GM18867 (cell line): ENCODE results near the gene SYT1.
"Not testable (repeated sequence)": the region's sequence is repeated elsewhere in the genome, so short reads cannot be mapped to it uniquely, and the experiment has no call there.

Source experiments
- ATAC-seq: cut with Tn5 transposase; IDR thresholded peaks from one replicate; pipeline ENCODE4 v1.9.1; 2021; ENCODE audit warnings: mild to moderate bottlenecking, moderate library complexity; ENCODE audit not compliant: unreplicated experiment

SYT1 gene

DNA sequence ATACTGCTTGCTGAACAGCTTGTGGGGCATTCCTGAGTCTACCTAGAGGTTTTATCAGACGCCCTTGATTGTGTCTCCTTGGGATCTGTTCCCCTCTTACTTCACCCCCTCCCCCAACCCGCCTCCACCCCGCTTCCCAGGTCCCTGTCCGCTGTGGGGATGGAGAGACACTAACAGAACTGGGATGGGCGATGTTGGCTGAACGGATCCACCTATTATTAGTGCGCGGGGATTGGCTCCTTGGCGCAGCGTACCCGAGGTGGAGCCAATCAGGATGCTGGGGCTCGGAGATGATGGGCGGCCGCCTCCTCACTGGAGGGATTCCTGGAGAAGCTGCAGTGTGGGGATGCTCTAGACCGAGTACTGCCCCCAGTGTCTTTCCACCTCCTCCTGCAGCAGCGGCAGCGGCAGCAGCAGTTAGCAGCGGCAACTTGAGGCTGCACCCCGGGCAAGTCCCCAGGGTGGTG is at the start of gene SYT1:
TSS of gene SYT1 (plus strand) at position 372 of the 467 bp plus-strand sequence.
- peak; percentile 35 for ATAC-seq

DNA sequence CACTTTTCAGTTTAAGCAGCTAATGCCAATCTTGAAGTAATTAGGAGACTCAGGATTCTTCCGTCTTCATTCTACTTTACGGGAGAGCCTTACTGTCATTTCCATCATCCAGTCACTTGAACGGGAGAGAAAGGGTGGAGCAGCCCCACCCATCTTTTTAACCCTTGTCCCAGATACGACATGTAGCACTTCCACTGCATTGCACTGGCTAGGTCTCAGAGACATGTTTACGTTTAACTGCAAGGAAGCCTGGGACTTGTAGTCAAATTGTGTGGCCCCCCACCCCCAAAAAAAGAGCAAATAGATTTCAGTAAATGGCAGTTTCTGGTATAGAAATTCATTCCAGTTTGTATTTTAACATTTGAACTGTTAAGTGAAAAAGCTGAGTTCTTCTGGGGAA is 46.1 kb upstream of the SYT1 start:
- ATAC-seq: no peak

DNA sequence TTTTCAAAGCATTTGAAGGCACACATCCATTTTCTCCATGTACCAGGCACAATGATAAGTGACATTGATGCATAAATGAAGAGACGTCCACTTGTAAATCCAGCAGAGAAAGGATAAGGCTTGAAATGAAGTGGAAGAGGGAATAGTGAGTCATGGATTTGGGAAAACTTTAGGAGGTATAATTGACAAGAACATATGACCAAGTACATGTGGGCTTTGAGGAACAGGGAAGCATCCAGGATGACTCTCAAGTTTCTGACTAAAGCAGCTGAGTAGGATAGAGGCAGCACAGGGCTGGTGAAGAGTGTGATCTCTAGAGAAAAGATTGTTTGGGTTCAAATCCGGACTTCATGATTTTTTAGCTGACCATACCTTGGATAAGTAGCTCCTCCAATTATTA is 43.6 kb upstream of the SYT1 start:
- ATAC-seq: no peak

DNA sequence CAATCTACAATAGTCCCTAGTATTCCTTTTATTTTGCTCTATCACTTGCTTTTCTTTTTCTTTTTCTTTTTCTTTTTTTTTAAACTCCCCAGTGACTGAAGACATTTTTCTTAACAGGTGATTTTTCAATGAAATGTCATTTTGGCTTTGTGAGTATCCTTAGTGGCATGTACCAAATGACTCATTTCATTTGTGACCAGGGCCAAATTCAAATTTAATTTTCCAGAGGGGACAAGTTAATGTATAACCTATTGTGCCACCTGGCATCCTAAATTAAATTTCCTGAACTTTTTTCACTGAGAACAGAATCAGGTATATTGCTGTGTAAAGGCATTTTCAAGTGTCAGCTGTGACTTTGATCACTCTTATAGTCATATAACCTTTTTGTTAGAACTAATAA is 39.7 kb upstream of the SYT1 start:
- ATAC-seq: no peak

DNA sequence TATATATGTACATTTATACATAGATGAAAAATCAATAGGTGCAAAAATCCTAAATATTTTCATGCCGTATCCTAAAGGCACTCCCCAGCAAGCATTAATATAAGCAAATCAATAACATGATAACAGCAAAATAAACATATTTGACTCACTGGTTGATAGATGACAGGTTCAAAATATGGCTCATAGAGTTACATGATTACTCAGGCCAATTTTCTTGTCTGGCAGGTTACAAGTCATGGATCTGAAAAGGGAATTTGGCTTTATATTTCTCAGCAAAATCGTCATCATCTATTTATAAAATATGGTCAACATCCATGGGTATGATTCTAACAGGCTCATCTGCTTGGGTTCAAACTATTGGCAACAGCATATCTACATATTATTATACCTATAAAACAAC is 34.9 kb upstream of the SYT1 start:
- ATAC-seq: no peak

DNA sequence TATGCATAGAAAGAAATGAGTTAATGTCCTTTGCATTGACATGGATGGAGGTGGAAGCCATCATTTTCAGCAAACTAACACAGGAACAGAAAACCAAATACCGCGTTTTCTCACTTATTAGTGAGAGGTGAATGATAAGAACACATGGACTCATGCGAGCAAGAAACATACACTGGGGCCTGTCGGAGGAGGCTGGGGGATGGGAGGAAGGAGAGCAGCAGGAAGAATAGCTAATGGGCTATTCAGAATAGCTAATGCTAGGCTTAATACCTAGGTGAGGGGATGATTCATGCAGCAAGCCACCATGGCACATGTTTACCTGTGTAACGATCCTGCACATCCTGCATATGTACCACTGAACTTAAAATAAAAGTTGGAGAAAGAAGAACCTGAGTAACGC is 29.1 kb upstream of the SYT1 start:
- no peak for ATAC-seq

DNA sequence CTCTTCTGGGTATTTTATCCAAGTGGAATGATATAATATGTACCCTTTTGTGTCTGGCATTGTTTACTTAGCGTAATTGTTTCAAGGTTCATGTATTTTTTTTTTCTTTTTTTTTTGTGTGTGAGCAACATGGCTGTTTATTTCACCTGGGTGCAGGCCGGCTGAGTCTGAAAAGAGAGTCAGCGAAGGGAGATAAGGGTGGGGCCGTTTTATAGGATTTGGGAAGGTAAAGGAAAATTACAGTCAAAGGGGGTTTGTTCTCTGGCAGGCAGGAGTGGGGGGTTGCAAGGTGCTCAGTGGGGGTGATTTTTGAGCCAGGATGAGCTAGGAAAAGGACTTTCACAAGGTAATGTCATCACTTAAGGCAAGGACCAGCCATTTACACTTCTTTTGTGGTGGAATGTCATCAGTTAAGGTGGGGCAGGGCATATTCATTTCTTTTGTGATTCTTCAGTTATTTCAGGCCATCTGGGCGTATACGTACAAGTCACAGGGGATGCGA is 24.0 kb upstream of the SYT1 start:
- not testable (repeated sequence) for ATAC-seq

DNA sequence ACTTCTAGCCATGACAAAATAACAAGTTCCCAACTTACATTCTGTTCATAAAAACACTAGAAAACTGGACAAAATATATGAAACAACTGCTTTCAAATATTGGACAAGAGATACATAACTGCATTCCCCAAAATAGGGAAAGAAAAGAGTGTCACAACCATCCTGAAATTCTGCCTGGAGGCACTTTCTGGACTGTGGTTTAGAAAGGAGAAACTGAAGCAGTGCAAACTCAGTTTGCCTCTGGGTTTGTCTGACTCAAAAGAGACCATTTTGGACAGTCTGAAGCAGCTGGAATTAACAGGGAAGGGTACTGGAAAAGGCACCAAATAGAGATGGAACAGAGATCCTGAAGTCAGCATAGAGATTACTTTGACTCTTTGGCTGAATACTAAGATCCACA is 11.3 kb upstream of the SYT1 start:
- ATAC-seq: no peak

DNA sequence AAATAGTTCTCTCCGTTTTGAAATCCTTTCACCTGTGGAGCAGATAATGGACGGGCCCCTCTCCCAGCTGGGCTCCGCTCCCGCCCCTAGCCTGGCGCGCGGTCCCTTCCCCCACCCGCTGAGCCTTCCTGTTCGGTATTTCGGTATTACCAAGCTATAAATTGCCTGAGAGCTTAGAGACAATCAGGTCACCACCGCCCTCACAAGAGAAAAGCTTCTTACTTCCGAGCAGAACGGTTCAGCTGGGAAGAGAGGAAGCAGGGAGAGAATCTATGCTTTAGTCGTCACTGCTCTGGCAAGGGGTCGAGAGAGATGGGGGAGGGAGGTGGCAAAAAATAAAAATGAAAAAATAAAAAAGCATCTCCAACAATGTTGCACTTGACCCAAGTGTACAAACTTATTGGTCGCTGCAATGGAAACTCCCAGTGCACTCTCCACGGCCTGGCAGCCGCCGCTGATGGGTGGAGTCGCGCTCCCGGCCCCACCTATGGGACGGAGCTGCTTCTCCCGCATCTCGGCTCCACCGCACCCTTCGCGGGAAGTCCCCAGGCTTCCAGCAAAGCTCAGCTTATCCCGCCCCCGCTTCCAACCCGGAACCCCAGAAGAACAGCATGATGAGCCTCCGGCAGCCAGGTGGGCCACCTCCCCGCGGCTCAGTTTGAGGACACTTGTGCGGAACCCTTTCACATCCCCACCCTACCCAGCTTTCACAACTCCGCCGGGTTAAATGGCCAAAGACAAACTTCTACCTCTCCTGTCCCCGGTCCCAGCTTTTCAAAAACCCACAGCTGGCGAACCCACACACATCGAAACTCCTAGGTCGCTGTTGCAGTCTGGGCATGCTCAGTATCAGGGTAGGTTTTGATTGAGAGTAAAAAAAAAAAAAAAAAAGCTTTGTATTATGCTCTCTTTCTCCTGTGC is 832 bp upstream of the SYT1 start:
- ATAC-seq: peak; percentile 56

DNA sequence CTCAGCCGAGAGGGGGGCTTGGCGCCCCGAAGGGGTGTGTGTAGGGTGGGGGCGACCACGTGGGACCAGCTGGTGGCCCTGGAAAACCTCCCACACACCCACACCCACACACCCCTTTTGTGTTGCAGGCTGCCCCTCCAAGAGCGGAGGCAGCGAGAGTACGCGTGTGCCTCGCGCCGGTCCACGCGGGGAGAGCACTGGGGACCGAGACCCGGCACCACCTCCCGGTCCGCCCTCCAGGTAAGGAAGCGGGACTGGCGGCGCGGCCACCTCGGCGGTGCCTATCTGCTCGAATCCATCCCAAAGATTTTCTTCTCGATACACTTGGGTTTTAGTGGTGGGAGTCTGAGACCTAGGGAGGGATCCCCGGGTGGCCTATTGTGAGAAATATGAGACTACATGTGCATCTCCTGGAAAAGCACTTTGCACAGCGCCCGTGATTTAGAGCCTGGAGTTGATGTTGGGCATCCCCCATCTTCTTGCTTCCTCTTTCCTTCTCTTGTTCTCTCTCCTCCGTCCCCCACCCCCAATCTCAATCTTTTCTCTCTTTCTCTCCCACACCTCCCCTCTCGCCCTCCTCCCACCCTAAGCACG is 393 bp downstream of the SYT1 start:
- ATAC-seq: peak; percentile 29

DNA sequence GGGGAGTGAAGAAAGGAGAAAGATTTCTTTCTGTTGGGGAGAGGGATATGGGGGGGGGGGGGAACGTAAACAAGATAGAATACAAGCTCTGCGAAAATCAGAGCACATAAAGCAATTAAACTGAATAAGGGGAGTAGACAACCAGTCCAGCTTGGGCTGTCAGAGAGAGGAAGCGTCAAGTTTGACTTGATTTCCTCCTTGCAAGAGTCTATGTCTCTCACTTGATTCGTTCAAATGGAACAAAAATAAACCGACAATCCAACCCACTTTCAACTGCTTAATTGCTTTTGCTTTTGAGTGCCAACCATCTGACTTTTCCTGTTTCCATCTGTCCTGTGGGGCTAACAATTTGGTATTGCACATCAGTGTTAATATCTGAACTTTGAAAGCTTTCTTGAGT is 942 bp downstream of the SYT1 start:
- no peak for ATAC-seq

DNA sequence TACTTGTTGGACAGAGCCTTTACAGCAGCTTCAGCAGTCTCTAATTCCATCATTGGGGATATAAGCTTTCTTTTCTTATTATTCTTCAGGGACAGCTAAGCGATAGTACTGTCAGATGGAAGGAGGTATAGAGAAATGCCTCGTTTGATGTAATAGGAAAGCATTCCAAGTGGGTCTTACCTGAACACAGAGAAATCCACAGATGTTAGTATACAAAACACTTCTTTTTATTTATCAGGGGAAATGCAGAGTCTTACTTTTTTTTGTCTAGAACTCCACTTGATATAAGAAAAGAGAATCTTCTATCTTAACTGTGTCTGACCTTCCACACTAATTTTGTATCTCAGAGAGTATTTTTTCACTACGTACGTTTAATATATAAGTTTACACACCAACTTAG is 1.9 kb downstream of the SYT1 start:
- ATAC-seq: no peak

DNA sequence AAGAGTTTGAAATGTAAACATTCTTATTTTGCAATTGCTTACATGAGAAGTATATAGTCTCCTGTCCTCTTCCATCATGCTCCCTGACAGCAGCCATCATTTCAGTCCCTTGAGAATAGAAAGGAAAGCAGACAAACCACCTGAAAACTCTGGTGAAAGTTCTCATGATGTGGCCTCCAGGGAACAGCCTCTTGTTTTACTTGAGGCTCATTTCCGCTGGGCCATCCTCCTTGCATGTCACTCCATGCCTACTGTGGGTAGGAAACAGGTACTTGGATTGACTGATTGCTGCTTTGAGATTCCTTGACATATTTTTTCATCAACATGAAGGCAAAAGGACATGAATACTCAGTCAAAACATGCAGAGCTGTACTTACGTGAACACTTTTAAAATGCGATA is 6.0 kb downstream of the SYT1 start:
- no peak for ATAC-seq

DNA sequence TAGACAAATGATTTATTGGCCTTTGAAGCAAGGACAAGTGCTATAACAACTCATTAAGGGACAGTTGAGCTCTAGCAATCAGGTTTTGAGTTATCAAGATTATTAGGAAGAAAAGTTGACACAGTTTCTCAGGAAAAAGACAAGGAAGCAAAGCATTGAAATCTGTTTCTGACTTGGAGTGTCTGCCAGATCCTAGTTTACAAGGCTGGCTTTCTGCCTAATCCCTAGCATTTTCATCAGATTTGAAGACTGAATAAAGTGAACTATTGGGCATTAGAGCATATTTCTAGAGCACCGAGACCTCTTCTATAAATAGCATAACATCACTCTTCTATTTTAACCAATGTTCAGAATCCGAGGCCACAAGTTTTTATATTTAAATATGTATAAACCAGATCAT is 7.0 kb downstream of the SYT1 start:
- ATAC-seq: no peak

DNA sequence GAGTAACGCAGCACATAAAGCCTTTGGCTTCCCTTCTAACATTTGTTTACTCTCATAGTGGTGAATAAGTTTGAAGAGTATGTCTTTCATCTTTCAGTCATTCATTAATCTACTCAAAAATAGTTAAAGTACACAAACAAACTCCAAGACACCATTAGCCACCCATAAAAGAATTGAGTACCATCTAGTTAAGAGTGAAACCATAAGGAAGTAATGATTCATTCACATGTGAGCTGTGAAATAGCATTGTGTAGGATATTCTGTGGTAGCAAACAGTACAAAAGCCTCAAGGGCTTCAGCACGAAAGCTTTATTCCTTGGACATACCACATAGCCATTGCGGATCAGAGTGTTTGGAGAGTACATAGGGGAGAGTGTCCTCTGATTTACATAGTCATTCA is 13.9 kb downstream of the SYT1 start:
- ATAC-seq: no peak

DNA sequence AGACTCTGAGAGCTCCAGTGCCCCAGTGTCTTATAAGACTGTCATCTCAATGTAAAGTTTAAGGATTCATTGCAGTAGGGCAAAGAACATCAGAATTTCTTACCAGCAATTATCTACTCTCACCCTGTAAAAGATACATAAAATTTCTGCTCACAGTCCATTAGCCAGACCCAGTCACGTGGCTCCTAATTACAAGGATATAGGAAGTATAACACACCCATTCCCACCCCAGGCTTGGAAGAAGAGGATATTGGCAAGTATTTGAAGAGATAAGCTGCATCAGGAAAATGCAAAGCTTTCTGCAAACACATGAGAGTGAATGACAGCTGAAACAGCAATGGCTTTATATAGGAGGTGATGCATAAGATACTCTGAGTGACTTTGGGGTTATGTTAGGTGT is 14.3 kb downstream of the SYT1 start:
- no peak for ATAC-seq

DNA sequence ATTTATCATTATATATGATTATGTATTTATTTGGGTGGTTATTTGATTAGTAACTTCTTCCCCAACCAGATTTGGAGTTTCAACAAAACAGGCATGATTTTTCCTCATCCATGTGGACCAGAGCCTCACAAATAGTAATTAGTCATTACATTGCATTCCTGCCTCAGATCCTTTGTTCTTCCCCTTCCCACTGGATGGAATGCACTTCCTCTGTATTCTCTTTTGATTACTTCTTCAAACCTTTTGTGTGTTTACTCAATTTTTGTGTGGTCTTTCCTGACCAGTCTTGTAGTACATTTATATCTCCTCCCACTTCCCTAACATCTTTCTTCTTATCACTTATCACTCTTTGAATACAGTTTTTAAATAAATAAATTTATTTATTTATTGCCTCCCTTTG is 15.5 kb downstream of the SYT1 start:
- no peak for ATAC-seq

DNA sequence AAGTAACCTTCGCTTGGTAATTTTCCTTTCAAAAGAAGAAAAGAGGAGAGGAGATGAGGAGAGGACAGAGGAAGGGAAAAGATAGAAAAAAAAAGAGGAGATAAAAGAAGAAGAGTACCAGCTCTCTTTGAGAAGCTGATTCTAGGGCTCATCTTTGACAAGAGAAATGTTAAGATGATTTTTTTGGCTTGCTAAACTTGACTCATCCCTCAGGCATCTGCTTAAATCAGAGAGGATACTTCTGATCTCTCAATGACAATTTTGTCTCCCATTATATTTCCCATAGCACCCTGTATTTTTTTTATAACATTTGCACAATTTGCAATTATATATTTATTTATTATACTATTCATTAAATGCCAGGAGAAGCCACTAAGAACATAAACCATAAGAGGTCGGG is 17.1 kb downstream of the SYT1 start:
- no peak for ATAC-seq

DNA sequence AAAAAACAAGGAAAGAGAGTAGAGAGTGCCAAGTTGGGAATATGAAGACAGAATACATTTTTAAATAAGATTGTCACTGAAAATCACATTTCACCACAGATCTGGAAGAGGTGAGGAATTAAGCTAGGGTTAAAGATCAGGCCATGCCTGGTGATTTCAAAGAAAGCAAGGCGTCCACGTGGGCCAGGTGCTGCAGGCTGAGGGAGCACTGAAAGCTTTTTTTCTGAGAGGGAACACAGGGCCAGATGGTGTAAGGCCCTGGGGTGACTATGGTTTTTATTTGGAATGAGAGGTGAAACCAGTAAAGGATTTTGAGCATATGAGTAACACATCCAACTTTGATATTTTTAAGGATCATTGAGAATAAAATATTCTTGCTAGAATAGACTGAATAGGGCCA is 20.9 kb downstream of the SYT1 start:
- ATAC-seq: no peak

DNA sequence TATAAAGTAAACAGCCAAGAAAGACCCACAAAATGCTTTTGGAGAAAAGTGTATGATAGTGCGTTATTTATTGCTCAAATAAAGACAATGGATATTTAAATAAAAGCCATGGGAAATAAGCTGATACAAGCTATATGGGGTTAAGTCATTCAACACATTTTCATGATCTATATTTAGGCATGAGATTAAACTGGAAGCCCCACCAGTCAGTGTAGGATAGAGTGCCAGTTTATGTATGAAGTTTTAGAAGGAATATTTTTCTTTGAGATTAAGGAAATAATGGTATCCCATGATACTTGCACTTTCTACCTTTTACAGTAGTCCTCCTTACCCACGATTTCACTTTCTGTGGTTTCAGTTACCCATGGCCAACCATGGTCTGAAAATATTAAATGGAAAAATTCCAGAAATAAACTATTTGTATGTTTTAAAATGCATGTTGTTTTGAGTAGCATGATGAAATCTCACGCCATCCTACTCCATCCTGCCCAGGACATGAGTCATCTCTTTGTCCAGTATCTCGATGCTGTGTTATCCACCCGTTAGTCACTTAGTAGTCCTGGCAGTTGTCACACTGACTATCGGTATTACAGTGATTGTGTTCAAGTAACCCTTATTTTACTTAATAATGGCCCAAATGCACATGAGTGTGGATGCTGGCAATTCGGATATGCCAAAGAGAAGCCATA is 22.3 kb downstream of the SYT1 start:
- no peak for ATAC-seq

DNA sequence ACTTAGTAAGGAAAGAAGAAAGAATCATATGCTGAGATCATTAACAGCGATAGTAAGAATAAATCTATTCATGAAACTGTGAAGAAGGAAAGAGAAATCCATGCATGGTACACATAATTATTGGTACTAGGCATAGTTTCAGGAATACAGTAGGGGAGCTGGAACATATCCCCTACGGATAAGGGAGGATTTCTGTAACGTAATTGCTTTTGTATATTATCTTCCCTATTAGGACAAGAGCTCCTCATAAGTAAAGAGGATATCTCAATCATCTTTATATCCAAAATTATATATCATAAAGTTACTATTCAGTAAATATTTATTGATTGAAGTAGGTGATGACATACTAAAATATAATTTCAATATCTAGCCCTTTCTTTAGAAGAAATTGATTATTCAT is 22.9 kb downstream of the SYT1 start:
- no peak for ATAC-seq

DNA sequence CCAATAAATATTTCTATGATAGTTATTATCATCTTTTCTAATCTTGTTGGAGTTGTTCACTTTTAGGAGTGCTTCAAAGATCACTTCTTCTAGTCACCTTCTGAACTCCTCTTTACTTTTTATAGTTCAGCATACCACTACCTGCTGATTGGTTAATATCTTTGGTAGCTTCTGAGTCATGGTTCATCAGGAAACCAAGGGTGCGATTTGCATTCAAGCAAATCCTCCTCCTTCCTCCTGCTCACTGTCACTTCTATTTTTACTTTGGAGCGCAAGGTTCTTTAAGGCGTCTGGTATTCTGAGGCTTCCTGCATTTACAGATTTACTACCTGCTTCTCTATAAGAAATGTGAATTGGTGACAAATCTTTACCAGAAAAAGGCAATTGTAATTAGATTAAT is 24.0 kb downstream of the SYT1 start:
- ATAC-seq: peak; percentile 98
